Mammary epithelial cell (primary cell): ENCODE data around the gene ELOB.

Source experiments
- EZH2 ChIP-seq: IDR thresholded peaks from 2 replicates; pipeline ENCODE4 v1.6.1; 2012; ENCODE audit warnings: low read length, inconsistent platforms, borderline replicate concordance
- TF ChIP-seq, protein P1 (sequence below), 2 donors: IDR thresholded peaks in 1 of 2; conservative IDR thresholded peaks in 1 of 2; 2 replicates each; pipeline ENCODE4 v1.5.1; 2011 to 2012; ENCODE audit warnings: inconsistent platforms in 2 of 2, low read length in 2 of 2, mild to moderate bottlenecking in 2 of 2, control low read depth in 1 of 2, low read depth in 1 of 2; ENCODE audit not compliant: insufficient read depth in 1 of 2; ENCODE audit errors: extremely low read depth in 1 of 2

DNA sequence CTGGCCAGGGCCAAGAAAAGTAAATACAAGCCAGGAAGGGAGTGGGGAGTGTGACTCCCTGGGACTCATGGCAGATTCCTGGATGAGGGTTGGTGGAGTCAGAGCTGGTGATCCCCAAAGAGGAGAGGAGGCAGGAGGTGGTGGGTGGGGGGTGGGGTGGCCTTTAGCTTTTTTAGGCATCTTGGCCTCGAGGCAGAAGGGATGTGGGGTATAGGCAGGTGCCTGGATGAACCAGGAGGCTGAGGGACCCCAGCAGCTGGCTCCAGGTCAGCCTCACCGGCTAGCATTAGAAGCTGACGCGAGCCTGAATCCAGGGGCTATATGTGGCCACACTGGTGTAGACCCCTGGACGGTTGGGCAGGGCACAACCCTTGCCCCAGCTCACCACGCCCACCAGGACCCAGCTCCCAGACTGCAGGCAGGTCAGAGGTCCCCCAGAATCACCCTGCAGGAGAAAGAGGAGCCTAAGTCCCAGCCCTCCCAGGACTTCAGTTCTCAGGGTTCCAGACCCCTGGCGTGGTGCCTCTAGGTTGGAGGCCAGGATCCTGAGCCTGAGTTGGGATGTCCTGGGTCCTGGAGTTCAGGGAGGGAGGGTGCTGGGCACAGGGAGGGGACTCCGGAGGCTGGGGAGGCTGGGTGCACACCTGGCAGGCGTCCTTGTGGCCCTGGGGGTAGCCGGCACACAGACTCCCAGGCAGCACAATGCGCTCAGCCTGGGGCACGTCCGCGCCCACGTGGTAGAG is 7.4 kb upstream of the ELOB start:
- TF ChIP-seq, protein P1, sequence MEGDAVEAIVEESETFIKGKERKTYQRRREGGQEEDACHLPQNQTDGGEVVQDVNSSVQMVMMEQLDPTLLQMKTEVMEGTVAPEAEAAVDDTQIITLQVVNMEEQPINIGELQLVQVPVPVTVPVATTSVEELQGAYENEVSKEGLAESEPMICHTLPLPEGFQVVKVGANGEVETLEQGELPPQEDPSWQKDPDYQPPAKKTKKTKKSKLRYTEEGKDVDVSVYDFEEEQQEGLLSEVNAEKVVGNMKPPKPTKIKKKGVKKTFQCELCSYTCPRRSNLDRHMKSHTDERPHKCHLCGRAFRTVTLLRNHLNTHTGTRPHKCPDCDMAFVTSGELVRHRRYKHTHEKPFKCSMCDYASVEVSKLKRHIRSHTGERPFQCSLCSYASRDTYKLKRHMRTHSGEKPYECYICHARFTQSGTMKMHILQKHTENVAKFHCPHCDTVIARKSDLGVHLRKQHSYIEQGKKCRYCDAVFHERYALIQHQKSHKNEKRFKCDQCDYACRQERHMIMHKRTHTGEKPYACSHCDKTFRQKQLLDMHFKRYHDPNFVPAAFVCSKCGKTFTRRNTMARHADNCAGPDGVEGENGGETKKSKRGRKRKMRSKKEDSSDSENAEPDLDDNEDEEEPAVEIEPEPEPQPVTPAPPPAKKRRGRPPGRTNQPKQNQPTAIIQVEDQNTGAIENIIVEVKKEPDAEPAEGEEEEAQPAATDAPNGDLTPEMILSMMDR (conservative IDR thresholded peaks at IDR 0.05 in 1 of 2, IDR thresholded peaks at IDR 0.05 in 1 of 2; ENCODE audit: extremely low read depth in 1 of 2, insufficient read depth in 1 of 2, low read depth in 1 of 2, low read length in 2 of 2), result no peak
- TF ChIP-seq EZH2, result no peak
